Mesendoderm (in vitro differentiated cells): ENCODE results near the gene PARP6.
A peak's percentile ranks its signal among the peaks of the same experiment; 100 is the strongest.

Experiments
- DNase-seq: peaks from one replicate; pipeline ENCODE4 v3.0.0; 2013
- H2AK5ac ChIP-seq: 2 replicates; pipeline ENCODE4 v1.6.1; 2013; ENCODE audit warnings: low read length, inconsistent platforms
- H2BK120ac ChIP-seq: 2 replicates; pipeline ENCODE4 v1.6.1; 2013; ENCODE audit warnings: low read depth, mild to moderate bottlenecking, low read length, moderate library complexity, mixed read lengths
- H2BK15ac ChIP-seq: replicated peaks from 2 replicates; pipeline ENCODE4 v1.6.1; 2013; ENCODE audit warnings: low read depth, mild to moderate bottlenecking, moderate library complexity
- H2BK5ac ChIP-seq: 2 replicates; pipeline ENCODE4 v1.6.1; 2013; ENCODE audit warnings: low read length, inconsistent platforms
- H3K18ac ChIP-seq: 2 replicates; pipeline ENCODE4 v1.6.1; 2013; ENCODE audit warnings: mild to moderate bottlenecking, low read length, mixed read lengths
- H3K23ac ChIP-seq: one replicate; pipeline ENCODE4 v1.6.1; 2013; ENCODE audit warnings: low read length
- H3K27ac ChIP-seq: 2 replicates; pipeline ENCODE4 v1.5.1; 2013; ENCODE audit warnings: low read depth, mild to moderate bottlenecking, inconsistent platforms, low read length, moderate library complexity
- H3K27me3 ChIP-seq: 2 replicates; pipeline ENCODE4 v1.6.1; 2013; ENCODE audit warnings: low read length, control low read depth, mild to moderate bottlenecking, inconsistent platforms; ENCODE audit not compliant: insufficient read depth, poor library complexity
- H3K36me3 ChIP-seq: 2 replicates; pipeline ENCODE4 v1.6.1; 2013; ENCODE audit warnings: low read length, inconsistent platforms; ENCODE audit not compliant: control insufficient read depth, insufficient read depth
- H3K4ac ChIP-seq: one replicate; pipeline ENCODE4 v1.6.1; 2013; ENCODE audit warnings: low read depth, mild to moderate bottlenecking, low read length, moderate library complexity
- H3K4me1 ChIP-seq: 2 replicates; pipeline ENCODE4 v1.6.1; 2013; ENCODE audit warnings: low read depth, low read length, inconsistent platforms; ENCODE audit not compliant: control insufficient read depth
- H3K4me2 ChIP-seq: 2 replicates; pipeline ENCODE4 v1.6.1; 2013; ENCODE audit warnings: low read length
- H3K4me3 ChIP-seq: 2 replicates; pipeline ENCODE4 v1.5.1; 2013; ENCODE audit warnings: mild to moderate bottlenecking, low read length
- H3K56ac ChIP-seq: one replicate; pipeline ENCODE4 v1.6.1; 2013; ENCODE audit warnings: low read length
- H3K79me1 ChIP-seq: 2 replicates; pipeline ENCODE4 v1.6.1; 2013; ENCODE audit warnings: low read length, inconsistent platforms
- H3K79me2 ChIP-seq: 2 replicates; pipeline ENCODE4 v1.6.1; 2013; ENCODE audit warnings: mild to moderate bottlenecking, low read length; ENCODE audit not compliant: control insufficient read depth, insufficient read depth
- H3K9ac ChIP-seq: 2 replicates; pipeline ENCODE4 v1.6.1; 2013; ENCODE audit warnings: low read length, inconsistent platforms
- H4K5ac ChIP-seq: one replicate; pipeline ENCODE4 v1.6.1; 2013; ENCODE audit warnings: low read length
- H4K8ac ChIP-seq: one replicate; pipeline ENCODE4 v1.6.1; 2013; ENCODE audit warnings: low read depth, mild to moderate bottlenecking, control low read depth, low read length, moderate library complexity
- WGBS: extraction: QIAGEN DNeasy Blood & Tissue Kit; methylation state at CpG from one replicate; pipeline ENCODE4 v1.1.7; 2013; ENCODE audit warnings: low lambda C conversion rate, missing lambda C conversion rate; ENCODE audit not compliant: insufficient coverage; ENCODE audit errors: extremely low coverage; 5-methylcytosine and 5-hydroxymethylcytosine counted together

PARP6 gene

DNA sequence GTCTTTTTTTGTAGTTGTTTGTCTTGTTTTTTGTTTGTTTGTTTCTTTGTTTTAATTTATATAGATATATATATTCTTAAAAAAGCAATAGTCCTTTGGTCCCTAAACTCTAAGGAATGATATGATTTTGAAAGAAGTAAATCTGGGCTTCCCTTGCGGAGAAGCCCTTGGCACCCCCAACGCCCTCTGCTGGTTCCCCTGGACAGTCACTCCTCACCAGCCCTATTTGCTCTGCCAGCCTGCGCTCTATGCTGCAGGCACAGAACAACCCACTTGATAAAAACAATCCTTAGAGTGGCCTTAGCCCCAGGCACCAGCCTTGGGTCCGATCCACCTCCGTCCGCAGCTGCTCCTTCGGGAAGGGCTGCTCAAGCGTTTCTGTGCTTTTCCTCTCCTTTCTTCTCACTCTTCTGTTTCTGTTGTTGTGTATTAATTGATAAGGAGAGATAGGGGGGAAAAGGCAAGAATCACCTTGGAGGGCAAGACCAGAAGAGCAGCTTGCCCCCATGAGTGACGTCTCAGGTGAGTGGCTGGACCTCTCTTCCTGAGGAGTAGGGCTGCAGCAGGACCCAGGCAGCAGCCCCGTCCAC, 13.7 kb upstream of the PARP6 start:
- no peak overlapping the region for H2BK120ac ChIP-seq
- WGBS, result no CpG with 5 or more reads among the region's 10 CpGs
- H3K4me3 ChIP-seq, result no peak overlapping the region
- no peaks in the 10 kb centered on the region for H3K27me3 ChIP-seq
- no peak overlapping the region for H3K23ac ChIP-seq
- H4K8ac ChIP-seq, result no peak overlapping the region
- H3K79me1 ChIP-seq, result no peaks in the 10 kb centered on the region
- no peaks in the 10 kb centered on the region for H3K79me2 ChIP-seq
- H3K4me1 ChIP-seq, result no peaks in the 10 kb centered on the region
- no peak overlapping the region for H3K18ac ChIP-seq
- H3K9ac ChIP-seq, result no peak overlapping the region
- no peak overlapping the region for H3K4ac ChIP-seq
- DNase-seq, result peak; percentile 63
- H2BK5ac ChIP-seq, result no peak overlapping the region
- H3K4me2 ChIP-seq, result no peak overlapping the region
- no peak overlapping the region for H3K56ac ChIP-seq
- no peak overlapping the region for H2BK15ac ChIP-seq
- H3K27ac ChIP-seq, result no peak overlapping the region
- H3K36me3 ChIP-seq, result no peaks in the 10 kb centered on the region
- H4K5ac ChIP-seq, result no peak overlapping the region
- no peak overlapping the region for H2AK5ac ChIP-seq

- no peak overlapping the region for H2AK5ac ChIP-seq
- peak; percentile 53 for DNase-seq
- no peak overlapping the region for H3K23ac ChIP-seq
- H3K4me1 ChIP-seq, result no peaks in the 10 kb centered on the region
- H2BK15ac ChIP-seq, result no peak overlapping the region
- no peak overlapping the region for H3K56ac ChIP-seq
- no peak overlapping the region for H3K4ac ChIP-seq
- no peaks in the 10 kb centered on the region for H3K79me2 ChIP-seq
- H2BK120ac ChIP-seq, result no peak overlapping the region
- WGBS, result no CpG with 5 or more reads among the region's 3 CpGs
- H3K4me3 ChIP-seq, result no peak overlapping the region
- H3K27me3 ChIP-seq, result no peaks in the 10 kb centered on the region
- no peak overlapping the region for H2BK5ac ChIP-seq
- no peaks in the 10 kb centered on the region for H3K79me1 ChIP-seq
- H4K5ac ChIP-seq, result no peak overlapping the region
- H3K18ac ChIP-seq, result no peak overlapping the region
- H4K8ac ChIP-seq, result no peak overlapping the region
- H3K27ac ChIP-seq, result no peak overlapping the region
- H3K4me2 ChIP-seq, result no peak overlapping the region
- no peaks in the 10 kb centered on the region for H3K36me3 ChIP-seq
- no peak overlapping the region for H3K9ac ChIP-seq
These were observed 13.0 kb upstream of the PARP6 start for GRCh38 chr15:72285402-72285801.

GRCh38 chr15:72284781-72285180, 12.4 kb upstream of the PARP6 start:
- no CpG with 5 or more reads among the region's 1 CpG for WGBS
- Histone ChIP-seq H3K4me3 (no peak overlapping the region), H3K18ac (no peak overlapping the region), H3K9ac (no peak overlapping the region), H2AK5ac (no peak overlapping the region), H3K4me2 (no peak overlapping the region), H4K5ac (no peak overlapping the region), H2BK5ac (no peak overlapping the region), H3K23ac (no peak overlapping the region), H2BK120ac (no peak overlapping the region), H4K8ac (no peak overlapping the region), H3K56ac (no peak overlapping the region), H3K27ac (no peak overlapping the region), H3K27me3 (no peaks in the 10 kb centered on the region), H3K79me1 (no peaks in the 10 kb centered on the region), H3K79me2 (no peaks in the 10 kb centered on the region), H3K4me1 (no peaks in the 10 kb centered on the region), H2BK15ac (no peak overlapping the region), H3K4ac (no peak overlapping the region), H3K36me3 (no peaks in the 10 kb centered on the region)
- DNase-seq, result no peak

- no peak for DNase-seq
- H3K4me1 ChIP-seq, result no peaks in the 10 kb centered on the region
- H3K4me2 ChIP-seq, result no peak overlapping the region
- no peak overlapping the region for H2BK5ac ChIP-seq
- no peak overlapping the region for H4K8ac ChIP-seq
- no peak overlapping the region for H2BK120ac ChIP-seq
- no CpG with 5 or more reads among the region's 3 CpGs for WGBS
- H2BK15ac ChIP-seq, result no peak overlapping the region
- no peak overlapping the region for H3K18ac ChIP-seq
- no peak overlapping the region for H3K27ac ChIP-seq
- H3K56ac ChIP-seq, result no peak overlapping the region
- no peaks in the 10 kb centered on the region for H3K79me2 ChIP-seq
- no peaks in the 10 kb centered on the region for H3K27me3 ChIP-seq
- no peak overlapping the region for H4K5ac ChIP-seq
- H3K4ac ChIP-seq, result no peak overlapping the region
- no peak overlapping the region for H3K23ac ChIP-seq
- H2AK5ac ChIP-seq, result no peak overlapping the region
- H3K79me1 ChIP-seq, result no peaks in the 10 kb centered on the region
- no peaks in the 10 kb centered on the region for H3K36me3 ChIP-seq
- H3K9ac ChIP-seq, result no peak overlapping the region
- H3K4me3 ChIP-seq, result no peak overlapping the region
These were observed 9.4 kb upstream of the PARP6 start for GRCh38 chr15:72281713-72282112.

DNA sequence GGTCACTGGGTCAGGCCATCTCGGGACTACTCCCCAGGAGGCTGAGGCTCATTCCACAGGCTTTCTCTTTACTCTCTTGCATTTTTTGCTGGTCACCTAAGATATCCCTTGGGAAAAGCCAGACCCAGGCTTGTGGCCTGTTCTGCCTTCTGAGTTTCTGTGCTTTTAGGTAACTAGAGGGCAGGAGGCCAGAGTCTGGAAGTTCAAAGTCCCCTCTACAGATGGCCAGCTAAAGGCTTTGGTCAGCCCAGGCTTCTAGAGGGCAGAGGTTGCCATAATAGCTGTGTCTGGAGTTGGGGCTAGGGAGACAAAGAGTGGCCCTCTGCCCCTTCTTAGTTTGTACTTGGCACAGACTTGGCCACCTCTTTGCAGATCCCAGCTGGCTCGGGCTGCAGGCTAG, 8.4 kb upstream of the PARP6 start:
- no peak overlapping the region for H2BK15ac ChIP-seq
- H2AK5ac ChIP-seq, result no peak overlapping the region
- no peak overlapping the region for H2BK120ac ChIP-seq
- no peak overlapping the region for H2BK5ac ChIP-seq
- no CpG with 5 or more reads among the region's 2 CpGs for WGBS
- H3K27ac ChIP-seq, result no peak overlapping the region
- H4K5ac ChIP-seq, result no peak overlapping the region
- no peak for DNase-seq
- no peak overlapping the region for H3K9ac ChIP-seq
- no peak overlapping the region for H3K4ac ChIP-seq
- no peak overlapping the region for H3K18ac ChIP-seq
- H3K36me3 ChIP-seq, result no peaks in the 10 kb centered on the region
- H3K4me1 ChIP-seq, result no peaks in the 10 kb centered on the region
- no peak overlapping the region for H3K56ac ChIP-seq
- no peak overlapping the region for H3K4me2 ChIP-seq
- no peaks in the 10 kb centered on the region for H3K79me1 ChIP-seq
- no peaks in the 10 kb centered on the region for H3K79me2 ChIP-seq
- no peak overlapping the region for H3K4me3 ChIP-seq
- no peaks in the 10 kb centered on the region for H3K27me3 ChIP-seq
- no peak overlapping the region for H3K23ac ChIP-seq
- no peak overlapping the region for H4K8ac ChIP-seq

GRCh38 chr15:72278737-72279136, 6.4 kb upstream of the PARP6 start:
- no CpG with 5 or more reads among the region's 1 CpG for WGBS
- no peak overlapping the region for H2BK15ac ChIP-seq
- H3K18ac ChIP-seq, result no peak overlapping the region

More at GRCh38 chr15:72278737-72279136, 6.4 kb upstream of the PARP6 start:
- Histone ChIP-seq H3K4ac (no peak overlapping the region), H3K27me3 (no peaks in the 10 kb centered on the region), H3K27ac (no peak overlapping the region), H2AK5ac (no peak overlapping the region), H3K9ac (no peak overlapping the region), H4K5ac (no peak overlapping the region), H2BK5ac (no peak overlapping the region), H4K8ac (no peak overlapping the region), H3K36me3 (no peaks in the 10 kb centered on the region), H3K23ac (no peak overlapping the region), H3K4me1 (no peaks in the 10 kb centered on the region), H3K56ac (no peak overlapping the region), H3K79me1 (no peaks in the 10 kb centered on the region), H2BK120ac (no peak overlapping the region), H3K4me2 (no peak overlapping the region), H3K4me3 (no peak overlapping the region), H3K79me2 (no peaks in the 10 kb centered on the region)
- DNase-seq, result no peak
